ENCODE measurements around the gene NEURL1B. TPM values are rescaled to one million over a fixed set of nuclear protein-coding genes. Genes with fewer than 3 reads are reported as not detected.

NEURL1B gene
- total and polyA plus RNA-seq, 2 donors (not counting 1 experiment from before 2014, with no cell fraction given): 0.06 to 0.17 TPM

- ChIA-PET POLR2A (interaction anchor here (0.7 kb wide), 1 partner anchor 44 kb away, joined by 5 read pairs; no protein-coding TSS in a partner anchor), CTCF (interaction anchor here (0.6 to 2.2 kb wide), 8 partner anchors 24 to 222 kb away, joined by 3 to 12 read pairs (median 3); no protein-coding TSS in a partner anchor)
- intact Hi-C loops (cut with micrococcal nuclease): no loop called here
- no peaks in the 10 kb centered on the region for H4K20me1 ChIP-seq (ENCODE audit: control insufficient read depth, insufficient read depth, low read length, poor library complexity, severe bottlenecking)
- ATAC-seq (ENCODE audit: low read depth): no peak
- DNase-seq: no peak
- H3K9me3 ChIP-seq (ENCODE audit: control extremely low read depth in 1 of 3, control insufficient read depth in 2 of 3, insufficient read depth in 1 of 3, low read length in 2 of 3): no peaks in the 10 kb centered on the region
- TF ChIP-seq CTCF (IDR thresholded peaks at IDR 0.05): no peak
- peaks cover 6% of the 10 kb centered on the region for H3K4me1 Mint-ChIP-seq
- no peaks in the 10 kb centered on the region for H3K36me3 ChIP-seq (replicated peaks in 1 of 2; ENCODE audit: control extremely low read depth in 1 of 2, control insufficient read depth in 1 of 2, extremely low read depth in 1 of 2, insufficient read depth in 2 of 2, low read length in 1 of 2)
- no peak overlapping the region for H3K9ac ChIP-seq (ENCODE audit: low read length)
- H3K9me3 Mint-ChIP-seq (ENCODE audit: insufficient read depth): no peaks in the 10 kb centered on the region
- no peaks in the 10 kb centered on the region for H3K27me3 Mint-ChIP-seq
- no peak overlapping the region for H3K4me2 ChIP-seq (replicated peaks; ENCODE audit: low read depth, low read length, poor library complexity, severe bottlenecking)
- H3K27ac ChIP-seq (ENCODE audit: low read length in 2 of 2): no peak overlapping the region
- no peak overlapping the region for H3K27ac Mint-ChIP-seq
- no peak overlapping the region for H3K4me3 Mint-ChIP-seq
- no peak overlapping the region for H2AFZ ChIP-seq (ENCODE audit: insufficient read depth, low read depth, low read length, poor library complexity, severe bottlenecking)
- H3K79me2 ChIP-seq (ENCODE audit: control insufficient read depth, insufficient read depth, low read length): no peaks in the 10 kb centered on the region
- WGBS (ENCODE audit: insufficient coverage): 88% methylated on average over 5 of the region's 5 CpGs
- H3K4me3 ChIP-seq (ENCODE audit: control extremely low read depth in 1 of 5, extremely low read depth in 1 of 5, insufficient read depth in 1 of 5, low read depth in 2 of 5, low read length in 4 of 5): no peak overlapping the region
- H3K27me3 ChIP-seq (replicated peaks in 1 of 4; ENCODE audit: control extremely low read depth in 1 of 4, control insufficient read depth in 3 of 4, insufficient read depth in 4 of 4, low read length in 3 of 4): no peaks in the 10 kb centered on the region
- H3K4me1 ChIP-seq (ENCODE audit: control insufficient read depth in 2 of 2, insufficient read depth in 2 of 2, low read length in 2 of 2): peaks cover 0 to 3% of the 10 kb centered on the region in 2 donors
Observed at GRCh38 chr5:172720655-172721054, 79.6 kb downstream of the NEURL1B start.

GRCh38 chr5:172721455-172722326, 80.6 kb downstream of the NEURL1B start:
- H4K20me1 ChIP-seq (ENCODE audit: control insufficient read depth, insufficient read depth, low read length, poor library complexity, severe bottlenecking): no peaks in the 10 kb centered on the region
- no peak overlapping the region for H3K4me2 ChIP-seq (replicated peaks; ENCODE audit: low read depth, low read length, poor library complexity, severe bottlenecking)
- H3K4me3 ChIP-seq (ENCODE audit: control extremely low read depth in 1 of 5, extremely low read depth in 1 of 5, insufficient read depth in 1 of 5, low read depth in 2 of 5, low read length in 4 of 5): no peak overlapping the region
- WGBS (ENCODE audit: insufficient coverage): 83% methylated on average over 9 of the region's 17 CpGs
- H3K4me1 ChIP-seq (ENCODE audit: control insufficient read depth in 2 of 2, insufficient read depth in 2 of 2, low read length in 2 of 2): peaks cover 0 to 3% of the 10 kb centered on the region in 2 donors
- Mint-ChIP-seq H3K9me3 (ENCODE audit: insufficient read depth) (no peaks in the 10 kb centered on the region), H3K27me3 (no peaks in the 10 kb centered on the region), H3K4me1 (peaks cover 5% of the 10 kb centered on the region), H3K27ac (no peak overlapping the region), H3K4me3 (no peak overlapping the region)
- H3K79me2 ChIP-seq (ENCODE audit: control insufficient read depth, insufficient read depth, low read length): no peaks in the 10 kb centered on the region
- H3K9ac ChIP-seq (ENCODE audit: low read length): no peak overlapping the region
- H2AFZ ChIP-seq (ENCODE audit: insufficient read depth, low read depth, low read length, poor library complexity, severe bottlenecking): no peak overlapping the region
- intact Hi-C loops (cut with micrococcal nuclease): no loop called here
- CTCF ChIA-PET: interaction anchor here (1.3 kb wide), 1 partner anchor 217 kb away, joined by 4 read pairs; no protein-coding TSS in a partner anchor
- POLR2A ChIA-PET: no interaction called here
- no peaks in the 10 kb centered on the region for H3K36me3 ChIP-seq (replicated peaks in 1 of 2; ENCODE audit: control extremely low read depth in 1 of 2, control insufficient read depth in 1 of 2, extremely low read depth in 1 of 2, insufficient read depth in 2 of 2, low read length in 1 of 2)
- ATAC-seq (ENCODE audit: low read depth) (no peak), DNase-seq (no peak)
- no peak for TF ChIP-seq EZH2 (IDR thresholded peaks at IDR 0.05; ENCODE audit: borderline replicate concordance, insufficient read depth, low read depth, low read length, poor library complexity, severe bottlenecking)
- no peak for TF ChIP-seq CTCF (IDR thresholded peaks at IDR 0.05)
- H3K9me3 ChIP-seq (ENCODE audit: control extremely low read depth in 1 of 3, control insufficient read depth in 2 of 3, insufficient read depth in 1 of 3, low read length in 2 of 3): peaks cover 0 to 3% (median 0%) of the 10 kb centered on the region in 3 donors
- no peak overlapping the region for H3K27ac ChIP-seq (ENCODE audit: low read length in 2 of 2)
- H3K27me3 ChIP-seq (replicated peaks in 1 of 4; ENCODE audit: control extremely low read depth in 1 of 4, control insufficient read depth in 3 of 4, insufficient read depth in 4 of 4, low read length in 3 of 4): no peaks in the 10 kb centered on the region

Measured in B cell (primary cell).